ENCODE measurements around the gene GLDC.

The GLDC gene

DNA sequence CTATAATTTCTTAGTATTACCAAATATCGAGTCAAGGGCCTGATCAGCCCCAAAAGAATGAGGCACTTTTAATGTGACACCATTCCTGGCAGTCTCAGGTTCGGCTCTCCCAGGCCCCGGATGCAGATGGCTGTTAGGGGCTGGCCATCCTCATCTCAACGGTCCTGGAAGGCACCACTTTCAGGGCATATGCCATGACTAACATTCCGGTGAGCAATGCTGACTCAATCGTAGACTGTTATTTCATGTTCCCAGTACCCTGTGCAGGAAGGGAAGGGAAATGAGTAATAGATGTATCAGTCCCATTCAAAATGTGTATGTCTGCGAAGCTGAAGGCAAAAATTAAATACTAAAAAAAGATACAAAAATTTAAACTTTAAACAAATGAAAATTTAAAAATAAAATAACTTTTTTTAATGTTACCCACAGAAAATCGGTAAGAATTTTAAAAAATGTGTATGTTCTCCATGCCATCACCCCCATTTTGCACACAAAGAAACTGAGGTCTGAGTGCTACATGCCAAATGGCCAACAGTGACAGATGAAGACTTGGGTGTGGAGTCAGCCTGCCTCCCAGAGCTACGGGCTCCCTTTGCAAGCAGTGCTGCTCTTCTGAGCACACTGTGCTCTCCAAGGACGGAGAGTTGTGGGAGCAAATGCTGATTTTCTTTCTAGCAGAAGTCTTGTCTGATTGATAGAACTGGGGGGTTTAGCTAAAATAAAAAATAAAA, 79.0 kb downstream of the GLDC start:
- DNase-seq (ENCODE audit: extremely low read depth, low read depth): peak; percentile 79
- TF ChIP-seq, protein P1, sequence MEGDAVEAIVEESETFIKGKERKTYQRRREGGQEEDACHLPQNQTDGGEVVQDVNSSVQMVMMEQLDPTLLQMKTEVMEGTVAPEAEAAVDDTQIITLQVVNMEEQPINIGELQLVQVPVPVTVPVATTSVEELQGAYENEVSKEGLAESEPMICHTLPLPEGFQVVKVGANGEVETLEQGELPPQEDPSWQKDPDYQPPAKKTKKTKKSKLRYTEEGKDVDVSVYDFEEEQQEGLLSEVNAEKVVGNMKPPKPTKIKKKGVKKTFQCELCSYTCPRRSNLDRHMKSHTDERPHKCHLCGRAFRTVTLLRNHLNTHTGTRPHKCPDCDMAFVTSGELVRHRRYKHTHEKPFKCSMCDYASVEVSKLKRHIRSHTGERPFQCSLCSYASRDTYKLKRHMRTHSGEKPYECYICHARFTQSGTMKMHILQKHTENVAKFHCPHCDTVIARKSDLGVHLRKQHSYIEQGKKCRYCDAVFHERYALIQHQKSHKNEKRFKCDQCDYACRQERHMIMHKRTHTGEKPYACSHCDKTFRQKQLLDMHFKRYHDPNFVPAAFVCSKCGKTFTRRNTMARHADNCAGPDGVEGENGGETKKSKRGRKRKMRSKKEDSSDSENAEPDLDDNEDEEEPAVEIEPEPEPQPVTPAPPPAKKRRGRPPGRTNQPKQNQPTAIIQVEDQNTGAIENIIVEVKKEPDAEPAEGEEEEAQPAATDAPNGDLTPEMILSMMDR (IDR thresholded peaks at IDR 0.05; ENCODE audit: low read depth, low read length): no peak

DNA sequence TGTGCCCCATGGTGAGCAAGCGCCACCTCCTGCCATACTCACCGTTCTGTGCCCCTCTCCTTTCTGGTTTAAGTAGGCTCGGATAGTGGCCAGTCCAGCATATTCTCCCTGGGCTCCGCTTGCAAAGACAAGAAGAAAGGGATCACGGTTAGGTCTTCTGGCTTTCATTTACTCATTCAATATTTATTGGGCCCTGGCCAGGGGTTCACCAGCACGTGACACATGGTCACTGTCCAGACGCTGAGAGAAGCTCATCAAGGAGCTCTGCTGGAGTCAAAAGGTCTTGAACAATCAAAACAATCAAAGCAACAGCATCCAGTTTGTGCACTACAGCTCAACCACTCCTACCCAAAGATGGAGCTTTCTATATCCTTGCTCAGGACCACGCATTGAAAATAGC, 80.2 kb downstream of the GLDC start:
- DNase-seq (ENCODE audit: extremely low read depth, low read depth): no peak
- TF ChIP-seq, protein P1 (IDR thresholded peaks at IDR 0.05; ENCODE audit: low read depth, low read length): no peak

GRCh38 chr9:6564868-6565267, 80.7 kb downstream of the GLDC start:
- no peak for DNase-seq (ENCODE audit: extremely low read depth, low read depth)
- TF ChIP-seq, protein P1 (IDR thresholded peaks at IDR 0.05; ENCODE audit: low read depth, low read length): no peak

GRCh38 chr9:6564360-6564759, 81.2 kb downstream of the GLDC start:
- TF ChIP-seq, protein P1 (IDR thresholded peaks at IDR 0.05; ENCODE audit: low read depth, low read length): no peak
- no peak for DNase-seq (ENCODE audit: extremely low read depth, low read depth)

DNA sequence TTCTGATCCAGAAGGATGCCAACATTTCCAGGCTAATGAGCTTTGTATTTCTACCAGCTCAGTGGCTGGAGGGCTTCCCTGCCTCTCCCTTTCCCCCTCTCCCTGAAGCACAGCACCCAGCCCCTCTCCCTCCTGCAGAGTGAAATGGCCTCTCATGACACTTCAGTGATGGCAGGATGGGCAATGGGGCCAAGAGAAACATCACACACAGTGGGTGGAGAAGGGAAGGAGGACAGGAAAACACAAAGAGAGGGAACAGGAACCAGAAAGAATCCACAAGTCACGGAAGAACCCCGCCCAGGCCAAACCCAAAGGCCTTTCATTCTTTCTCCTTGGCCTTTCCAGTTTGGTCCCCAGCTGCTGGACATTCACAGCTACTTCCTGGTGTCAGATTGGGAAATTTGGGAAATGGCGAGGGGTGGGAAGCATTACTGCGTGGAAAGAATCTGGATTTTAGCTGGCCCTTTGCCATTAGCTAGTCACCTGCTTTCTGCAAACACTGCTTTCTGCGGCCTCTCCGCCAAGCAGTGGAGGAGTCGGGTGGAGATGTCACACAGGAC, 82.6 kb downstream of the GLDC start:
- TF ChIP-seq, protein P1 (IDR thresholded peaks at IDR 0.05; ENCODE audit: low read depth, low read length): no peak
- no peak for DNase-seq (ENCODE audit: extremely low read depth, low read depth)

DNA sequence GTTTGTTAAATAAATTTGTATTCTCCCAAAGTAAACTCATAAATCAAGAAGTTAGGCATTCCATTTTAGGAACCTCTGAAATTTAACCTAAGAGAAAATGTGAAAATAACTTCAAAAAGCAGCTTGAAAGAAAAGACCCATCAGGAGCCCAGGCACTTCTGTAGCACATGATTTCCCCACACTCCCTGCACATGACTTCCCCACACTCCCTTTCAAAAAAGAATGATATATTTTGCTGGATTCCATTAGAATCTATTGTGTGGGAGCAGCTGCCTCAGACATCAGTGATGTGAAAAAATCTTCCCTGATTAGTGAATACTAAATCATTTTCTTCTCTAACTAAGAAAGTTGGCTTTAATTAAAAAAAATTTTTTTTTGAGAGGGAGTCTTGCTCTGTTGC, 83.3 kb downstream of the GLDC start:
- TF ChIP-seq, protein P1 (IDR thresholded peaks at IDR 0.05; ENCODE audit: low read depth, low read length): no peak
- no peak for DNase-seq (ENCODE audit: extremely low read depth, low read depth)

DNA sequence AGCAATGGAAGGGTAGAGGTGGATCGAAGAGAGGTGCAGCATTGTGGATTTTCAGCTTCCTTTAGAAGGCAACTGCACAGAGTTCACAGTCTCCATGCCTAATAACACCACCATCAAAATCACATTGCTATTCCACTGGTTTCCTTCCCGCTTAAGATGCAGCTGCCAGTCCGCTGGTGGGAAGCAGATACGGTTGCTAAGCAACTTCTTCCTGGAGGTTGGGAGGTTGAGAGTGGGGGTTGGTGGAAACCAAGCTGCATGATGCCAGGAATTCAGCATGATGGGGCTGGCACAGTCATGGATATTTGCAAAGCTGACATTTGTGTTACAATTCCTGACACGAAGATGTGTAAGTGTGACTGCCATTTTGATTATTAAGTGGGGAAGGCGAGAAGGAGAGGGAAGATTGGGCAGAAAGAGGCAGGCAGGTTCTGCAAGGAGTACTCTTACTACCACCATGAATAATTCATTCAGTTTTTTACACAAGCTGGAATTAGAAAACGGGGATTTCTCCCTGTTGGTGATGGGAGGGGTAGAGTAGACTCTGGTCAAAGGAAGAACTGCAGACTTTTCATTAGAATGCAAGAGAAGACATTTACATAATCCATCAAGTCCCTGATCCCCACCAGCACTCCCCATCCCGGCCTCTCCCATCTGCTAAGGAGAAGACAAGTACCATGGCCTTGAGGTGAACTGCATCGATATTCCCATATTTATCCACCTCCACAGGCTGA, 87.5 kb downstream of the GLDC start:
- no peak for DNase-seq (ENCODE audit: extremely low read depth, low read depth)
- TF ChIP-seq, protein P1 (IDR thresholded peaks at IDR 0.05; ENCODE audit: low read depth, low read length): no peak

All from AG09319 (cell line).